Peyer's patch (tissue), 4 donors: ENCODE results near the gene CADM4.

Source experiments
- CTCF ChIP-seq, 6 experiments: fragments of 450-650 bp in 4 of 6; fragments of 200-600 bp in 2 of 6; sonication (generic) in 1 of 6; IDR thresholded peaks; one replicate each; pipeline ENCODE4 v1.5.1; 2017 to 2019; ENCODE audit warnings: antibody characterized with exemption in 6 of 6, mild to moderate bottlenecking in 3 of 6, moderate library complexity in 1 of 6
- POLR2A ChIP-seq, 2 donors: fragments of 450-650 bp; IDR thresholded peaks; one replicate each; pipeline ENCODE4 v1.5.1; 2017; ENCODE audit warnings: antibody characterized with exemption in 2 of 2, mild to moderate bottlenecking in 2 of 2, moderate library complexity in 2 of 2

- TF ChIP-seq POLR2A (IDR thresholded peaks at IDR 0.05) (no peak), CTCF (IDR thresholded peaks at IDR 0.05) (no peak)
Measured at GRCh38 chr19:43616954-43617353, 22.7 kb downstream of the CADM4 start.
